K562 (cell line): ENCODE data around the gene JPH4. TPM values are rescaled to one million over a fixed set of nuclear protein-coding genes. Genes with fewer than 3 reads are reported as not detected.

Source experiments
- ATAC-seq: fragments of 200-7000 bp; cut with Tn5 transposase; 3 replicates; pipeline ENCODE4 v1.9.1; 2020; ENCODE audit warnings: moderate library complexity
- BruUV-seq: library from RNA; stranded (reverse); fragments of 400-500 nt; replicated peaks from 2 replicates; lab custom pipeline; 2021; lab: Mats Ljungman, UMichigan
- CTCF ChIA-PET: fragments of 300-600 bp; formaldehyde crosslinking; extraction: SDS; loops from one replicate; lab custom pipeline; 2021; ENCODE audit warnings: low intra/inter-chr PET ratio; lab: Yijun Ruan, JAX
- POLR2A ChIA-PET: fragments of 300-600, 350-650 bp; sonication (Branson Sonifier 250); formaldehyde crosslinking; extraction: SDS; loops from one replicate; lab custom pipeline; 2021; ENCODE audit warnings: antibody characterized with exemption, inconsistent platforms; lab: Yijun Ruan, JAX
- DNase-seq, 4 experiments: peaks; one replicate each; pipeline versions ENCODE4 v3.0.0 to v3.0.0-alpha.2; 2011 to 2018; ENCODE audit warnings: low spot score in 3 of 4, mixed read lengths in 3 of 4; ENCODE audit errors: extremely low read depth in 1 of 4
- FAIRE-seq: peaks from 2 replicates; lab custom pipeline; 2011; peaks lifted over from hg19 to GRCh38; lab: Jason Lieb, UNC
- H2AFZ ChIP-seq: 2 replicates; pipeline ENCODE4 v1.6.0; 2011; ENCODE audit warnings: low read depth, low read length, control low read depth, inconsistent platforms
- H3K27ac ChIP-seq: fragments of 200-600 bp; 3 replicates; pipeline ENCODE4 v1.8.0; 2011; ENCODE audit warnings: low read depth, mild to moderate bottlenecking, control low read depth, inconsistent platforms, low read length, moderate library complexity, mixed read lengths; ENCODE audit errors: extremely low read depth
- H3K27me3 ChIP-seq, 2 experiments: fragments of 300-600 bp in 1 of 2; 2 replicates in 1 of 2; 3 replicates in 1 of 2; pipeline versions ENCODE4 v1.6.0 to v1.8.0; 2011; ENCODE audit warnings: inconsistent platforms in 2 of 2, low read length in 2 of 2, mild to moderate bottlenecking in 1 of 2, mixed read lengths in 1 of 2, moderate library complexity in 1 of 2; ENCODE audit not compliant: control insufficient read depth in 2 of 2, insufficient read depth in 2 of 2
- H3K36me3 ChIP-seq: fragments of 300-600 bp; 3 replicates; pipeline ENCODE4 v1.8.0; 2011; ENCODE audit warnings: mild to moderate bottlenecking, low read length, inconsistent platforms; ENCODE audit not compliant: control insufficient read depth, insufficient read depth
- H3K4me1 ChIP-seq, 2 experiments: fragments of 200-600 bp in 1 of 2; replicated peaks in 1 of 2; 2 replicates in 1 of 2; 3 replicates in 1 of 2; pipeline versions ENCODE4 v1.5.1 to v1.8.0; 2011; ENCODE audit warnings: inconsistent platforms in 2 of 2, low read length in 2 of 2, mild to moderate bottlenecking in 1 of 2, mixed read lengths in 1 of 2, moderate library complexity in 1 of 2; ENCODE audit not compliant: control insufficient read depth in 2 of 2, insufficient read depth in 2 of 2
- H3K4me2 ChIP-seq: 2 replicates; pipeline ENCODE4 v1.6.1; 2011; ENCODE audit warnings: low read length, control low read depth, inconsistent platforms, mixed read lengths; ENCODE audit not compliant: insufficient read depth
- H3K4me3 ChIP-seq: fragments of 200-600 bp; sonication (generic), shearing (Covaris generic); 2 replicates; pipeline ENCODE4 v1.5.1; 2016; ENCODE audit warnings: control low read depth, inconsistent platforms
- H3K79me2 ChIP-seq: fragments of 200-600 bp; 3 replicates; pipeline ENCODE4 v1.8.0; 2011; ENCODE audit warnings: low read length, inconsistent platforms; ENCODE audit not compliant: control insufficient read depth, insufficient read depth
- H3K9ac ChIP-seq, 2 experiments: 2 replicates each; pipeline versions ENCODE4 v1.6.0 to v1.6.1; 2011; ENCODE audit warnings: low read depth in 2 of 2, low read length in 2 of 2, control low read depth in 1 of 2, inconsistent platforms in 1 of 2, mild to moderate bottlenecking in 1 of 2, mixed read lengths in 1 of 2; ENCODE audit not compliant: insufficient read depth in 1 of 2
- H3K9me1 ChIP-seq: one replicate; pipeline ENCODE4 v1.6.0; 2011; ENCODE audit warnings: inconsistent platforms, mild to moderate bottlenecking, low read length, moderate library complexity; ENCODE audit not compliant: control insufficient read depth, insufficient read depth
- H3K9me3 ChIP-seq: replicated peaks from 2 replicates; pipeline ENCODE4 v1.5.1; 2011; ENCODE audit warnings: low read depth, low read length, inconsistent platforms; ENCODE audit not compliant: control insufficient read depth, insufficient read depth
- H4K20me1 ChIP-seq: replicated peaks from 2 replicates; pipeline ENCODE4 v1.6.1; 2011; ENCODE audit warnings: low read length, inconsistent platforms, mixed read lengths; ENCODE audit not compliant: control insufficient read depth, insufficient read depth
- MAZ ChIP-seq, 2 experiments: fragments of 450-650 bp in 1 of 2; sonication (generic) in 1 of 2; formaldehyde crosslinking; IDR thresholded peaks in 1 of 2; conservative IDR thresholded peaks in 1 of 2; 2 replicates each; pipeline versions ENCODE4 v1.4.0 to v1.5.0; 2020; ENCODE audit warnings: mild to moderate bottlenecking in 1 of 2, missing genetic modification reagents in 1 of 2
- RAD21 ChIP-seq, 2 experiments: fragments of 250-450 bp in 1 of 2; fragments of 450-650 bp in 1 of 2; sonication (Bioruptor Pico) in 1 of 2; formaldehyde crosslinking in 1 of 2; IDR thresholded peaks in 1 of 2; conservative IDR thresholded peaks in 1 of 2; 2 replicates each; pipeline versions ENCODE4 v1.4.0 to v1.8.0; 2020 to 2022; ENCODE audit warnings: mild to moderate bottlenecking in 2 of 2, moderate library complexity in 1 of 2
- SMC3 ChIP-seq: conservative IDR thresholded peaks from 2 replicates; pipeline ENCODE4 v1.6.1; 2011; ENCODE audit warnings: low read depth, low read length, improper control_type of control experiment; ENCODE audit not compliant: insufficient read depth
- ZNF133 ChIP-seq: fragments of 250-450 bp; sonication (Bioruptor Pico); IDR thresholded peaks from 2 replicates; pipeline ENCODE4 v1.4.0; 2020; ENCODE audit warnings: mild to moderate bottlenecking
- WGBS: fragments of 100-300 bp; shearing (Covaris generic); methylation state at CpG from one replicate; pipeline ENCODE4 v1.1.6; 2016; ENCODE audit warnings: low coverage, mixed read lengths; ENCODE audit not compliant: insufficient coverage; ENCODE audit errors: missing lambda C conversion rate; 5-methylcytosine and 5-hydroxymethylcytosine counted together
- in situ Hi-C: fragments of 300-500 bp; cut with MboI; formaldehyde crosslinking; loops from 4 replicates; pipeline ENCODE4 v1.15.0; 2018; ENCODE audit warnings: inconsistent platforms, mixed read lengths
- intact Hi-C: fragments of 100-400 bp; cut with micrococcal nuclease; formaldehyde crosslinking; loops from 2 replicates; pipeline ENCODE4 v1.14.2; 2022
- polyA plus RNA-seq, 8 experiments: library from polyadenylated mRNA; depleted of rRNA in 4 of 8; stranded (reverse) in 5 of 8; unstranded in 3 of 8; fragments of >200 nt; fragmentation: Nextera tagmentation in 2 of 8; fragmentation: Illumina TruSeq in 1 of 8; extraction: Ambion mirVana in 2 of 8; extraction: Trizol in 1 of 8; gene quantifications; 2 replicates each; pipeline versions ENCODE4 v1.2.1 to v1.2.3, GENCODE V29; 2011 to 2014; ENCODE audit warnings: inconsistent platforms in 1 of 8, missing spikeins in 1 of 8
- total RNA-seq, 7 experiments: library from RNA; depleted of rRNA in 6 of 7; stranded (reverse); fragments of >200 nt in 6 of 7; fragmentation: Illumina TruSeq in 2 of 7; extraction: Trizol in 2 of 7; gene quantifications; 2 replicates each; pipeline versions ENCODE4 v1.2.1 to v1.2.3, GENCODE V29; 2011 to 2021; ENCODE audit warnings: low replicate concordance in 1 of 7
- TF ChIP-seq, protein P1 (sequence below): fragments of 200-800 bp; sonication (Bioruptor generic); IDR thresholded peaks from 2 replicates; pipeline ENCODE4 v1.6.1; 2017; ENCODE audit warnings: missing genetic modification characterization, missing compliant biosample characterization
- TF ChIP-seq, protein P2 (sequence below), 3 experiments: IDR thresholded peaks in 2 of 3; conservative IDR thresholded peaks in 1 of 3; 2 replicates each; pipeline ENCODE4 v1.5.1; 2011 to 2012; ENCODE audit warnings: low read length in 3 of 3, mild to moderate bottlenecking in 3 of 3, control low read depth in 2 of 3, improper control_type of control experiment in 1 of 3, inconsistent platforms in 1 of 3, low read depth in 1 of 3, mixed read lengths in 1 of 3, moderate library complexity in 1 of 3; ENCODE audit not compliant: insufficient read depth in 2 of 3
- TF ChIP-seq, protein P3 (sequence below): fragments of 450-650 bp; IDR thresholded peaks from 2 replicates; pipeline ENCODE4 v1.6.1; 2016; ENCODE audit warnings: antibody characterized with exemption

JPH4 gene
- total and polyA plus RNA-seq, 9 of the 15 experiments (the other 6 are each of a cell fraction or from before 2014, with no cell fraction given) = 0.04 to 0.13 (median 0.06) TPM; not detected in 5

DNA sequence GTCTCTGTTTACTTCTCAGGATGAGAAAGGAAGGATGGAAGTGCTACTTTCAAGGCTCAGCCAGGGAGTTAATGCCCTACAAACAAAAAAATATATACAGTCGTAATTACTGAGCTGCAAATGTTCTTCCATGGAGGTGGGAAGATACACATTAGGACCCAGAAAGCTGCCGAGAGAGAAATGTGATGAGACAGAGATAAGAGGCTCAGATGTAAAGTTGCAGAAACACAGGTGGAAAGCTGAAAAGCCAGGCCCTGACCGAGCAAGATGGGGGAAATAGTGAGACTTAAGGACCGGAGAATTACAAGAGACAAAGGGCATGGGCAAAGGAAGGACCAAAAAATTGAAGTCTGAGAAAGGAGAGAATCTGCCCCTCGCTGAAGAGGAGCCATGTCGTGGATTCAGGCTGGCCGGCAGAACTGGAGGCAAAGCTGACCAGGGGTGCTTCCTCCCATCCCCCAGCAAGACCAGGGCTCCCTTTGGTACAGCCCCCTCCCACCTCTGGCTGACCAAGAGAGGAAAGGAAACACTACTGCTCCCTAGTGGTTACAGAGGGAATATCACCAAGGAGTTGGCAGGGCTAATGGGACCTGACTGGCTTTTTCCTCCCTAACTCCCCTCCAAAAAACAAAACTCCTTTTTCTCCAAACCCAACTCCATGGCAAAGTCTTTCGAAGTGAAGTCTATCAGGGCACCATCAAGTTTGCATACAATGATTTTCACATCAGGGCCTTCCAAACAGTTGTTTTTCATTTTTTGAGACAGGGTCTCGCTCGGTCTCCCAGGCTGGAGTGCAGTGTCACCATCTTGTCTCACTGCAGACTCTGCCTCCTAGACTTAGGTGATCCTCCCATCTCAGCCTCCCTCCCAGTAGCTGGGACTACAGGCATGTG lies 39.1 kb downstream of the JPH4 start:
- POLR2A ChIA-PET = no interaction called here
- no peak overlapping the region for H2AFZ ChIP-seq
- H3K9me3 ChIP-seq = no peaks in the 10 kb centered on the region
- no peak overlapping the region for H3K27ac ChIP-seq
- in situ Hi-C loops = no loop called here
- no peaks in the 10 kb centered on the region; a peak in 1 of 5 replicates for H3K4me1 ChIP-seq
- no peak overlapping the region for H3K9ac ChIP-seq
- ATAC-seq (peak; percentile 95), FAIRE-seq (peak; percentile 82), DNase-seq (peak; percentile 61 to 72 (median 68))
- no peaks in the 10 kb centered on the region for H3K9me1 ChIP-seq
- H3K4me3 ChIP-seq = no peak overlapping the region
- no peaks in the 10 kb centered on the region for H3K36me3 ChIP-seq
- H3K27me3 ChIP-seq = peaks cover 0 to 4% of the 10 kb centered on the region in 2 experiments; a peak in 2 of 5 replicates
- CTCF ChIA-PET = interaction anchor here (1.0 to 2.3 kb wide), 3 partner anchors 58 to 211 kb away, joined by 3 to 9 read pairs (median 5); no protein-coding TSS in a partner anchor
- no TSS peak for BruUV-seq
- 32% methylated on average over 9 of the region's 10 CpGs for WGBS
- no peaks in the 10 kb centered on the region for H4K20me1 ChIP-seq
- no peak for TF ChIP-seq ZNF133 (CRISPR knock-in tag)
- TF ChIP-seq, protein P1, sequence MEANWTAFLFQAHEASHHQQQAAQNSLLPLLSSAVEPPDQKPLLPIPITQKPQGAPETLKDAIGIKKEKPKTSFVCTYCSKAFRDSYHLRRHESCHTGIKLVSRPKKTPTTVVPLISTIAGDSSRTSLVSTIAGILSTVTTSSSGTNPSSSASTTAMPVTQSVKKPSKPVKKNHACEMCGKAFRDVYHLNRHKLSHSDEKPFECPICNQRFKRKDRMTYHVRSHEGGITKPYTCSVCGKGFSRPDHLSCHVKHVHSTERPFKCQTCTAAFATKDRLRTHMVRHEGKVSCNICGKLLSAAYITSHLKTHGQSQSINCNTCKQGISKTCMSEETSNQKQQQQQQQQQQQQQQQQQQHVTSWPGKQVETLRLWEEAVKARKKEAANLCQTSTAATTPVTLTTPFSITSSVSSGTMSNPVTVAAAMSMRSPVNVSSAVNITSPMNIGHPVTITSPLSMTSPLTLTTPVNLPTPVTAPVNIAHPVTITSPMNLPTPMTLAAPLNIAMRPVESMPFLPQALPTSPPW (CRISPR knock-in tag) = peak; percentile 14; the same call in 1 of the 2 replicates
- TF ChIP-seq, protein P2, sequence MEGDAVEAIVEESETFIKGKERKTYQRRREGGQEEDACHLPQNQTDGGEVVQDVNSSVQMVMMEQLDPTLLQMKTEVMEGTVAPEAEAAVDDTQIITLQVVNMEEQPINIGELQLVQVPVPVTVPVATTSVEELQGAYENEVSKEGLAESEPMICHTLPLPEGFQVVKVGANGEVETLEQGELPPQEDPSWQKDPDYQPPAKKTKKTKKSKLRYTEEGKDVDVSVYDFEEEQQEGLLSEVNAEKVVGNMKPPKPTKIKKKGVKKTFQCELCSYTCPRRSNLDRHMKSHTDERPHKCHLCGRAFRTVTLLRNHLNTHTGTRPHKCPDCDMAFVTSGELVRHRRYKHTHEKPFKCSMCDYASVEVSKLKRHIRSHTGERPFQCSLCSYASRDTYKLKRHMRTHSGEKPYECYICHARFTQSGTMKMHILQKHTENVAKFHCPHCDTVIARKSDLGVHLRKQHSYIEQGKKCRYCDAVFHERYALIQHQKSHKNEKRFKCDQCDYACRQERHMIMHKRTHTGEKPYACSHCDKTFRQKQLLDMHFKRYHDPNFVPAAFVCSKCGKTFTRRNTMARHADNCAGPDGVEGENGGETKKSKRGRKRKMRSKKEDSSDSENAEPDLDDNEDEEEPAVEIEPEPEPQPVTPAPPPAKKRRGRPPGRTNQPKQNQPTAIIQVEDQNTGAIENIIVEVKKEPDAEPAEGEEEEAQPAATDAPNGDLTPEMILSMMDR (IDR thresholded peaks at IDR 0.05 in 2 of 3, conservative IDR thresholded peaks at IDR 0.05 in 1 of 3; ENCODE audit: insufficient read depth in 2 of 3, low read depth in 1 of 3, low read length in 3 of 3) = peak; percentile 67 to 73 (median 72)
- TF ChIP-seq, protein P3, sequence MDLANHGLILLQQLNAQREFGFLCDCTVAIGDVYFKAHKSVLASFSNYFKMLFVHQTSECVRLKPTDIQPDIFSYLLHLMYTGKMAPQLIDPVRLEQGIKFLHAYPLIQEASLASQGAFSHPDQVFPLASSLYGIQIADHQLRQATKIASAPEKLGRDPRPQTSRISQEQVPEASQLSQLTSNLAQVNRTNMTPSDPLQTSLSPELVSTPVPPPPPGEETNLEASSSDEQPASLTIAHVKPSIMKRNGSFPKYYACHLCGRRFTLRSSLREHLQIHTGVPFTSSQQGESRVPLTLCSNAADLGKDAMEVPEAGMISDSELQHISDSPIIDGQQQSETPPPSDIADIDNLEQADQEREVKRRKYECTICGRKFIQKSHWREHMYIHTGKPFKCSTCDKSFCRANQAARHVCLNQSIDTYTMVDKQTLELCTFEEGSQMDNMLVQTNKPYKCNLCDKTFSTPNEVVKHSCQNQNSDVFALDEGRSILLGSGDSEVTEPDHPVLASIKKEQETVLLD = no peak
- peak; percentile 9 to 54; a peak in 2 of 4 replicates for TF ChIP-seq RAD21 (CRISPR knock-in tag; conservative IDR thresholded peaks at IDR 0.05 in 1 of 2, IDR thresholded peaks at IDR 0.05 in 1 of 2)
- 0 out of 2 replicates have a peak, but pooled peaks have one; percentile 33 for TF ChIP-seq SMC3
- TF ChIP-seq MAZ (CRISPR knock-in tag; conservative IDR thresholded peaks at IDR 0.05 in 1 of 2, IDR thresholded peaks at IDR 0.05 in 1 of 2) = 0 out of 4 replicates have a peak, but pooled peaks of 1 of the 2 experiments have one; percentile 22
- TF ChIP-seq, all 486 proteins: peak for 5
- intact Hi-C loops = no loop called here
- no peak overlapping the region for H3K4me2 ChIP-seq
- no peaks in the 10 kb centered on the region for H3K79me2 ChIP-seq
